ENCODE data around the gene ZRANB3.
"Not testable (repeated sequence)": the region's sequence is repeated elsewhere in the genome, so short reads cannot be mapped to it uniquely, and the experiment has no call there.

ZRANB3 gene

DNA sequence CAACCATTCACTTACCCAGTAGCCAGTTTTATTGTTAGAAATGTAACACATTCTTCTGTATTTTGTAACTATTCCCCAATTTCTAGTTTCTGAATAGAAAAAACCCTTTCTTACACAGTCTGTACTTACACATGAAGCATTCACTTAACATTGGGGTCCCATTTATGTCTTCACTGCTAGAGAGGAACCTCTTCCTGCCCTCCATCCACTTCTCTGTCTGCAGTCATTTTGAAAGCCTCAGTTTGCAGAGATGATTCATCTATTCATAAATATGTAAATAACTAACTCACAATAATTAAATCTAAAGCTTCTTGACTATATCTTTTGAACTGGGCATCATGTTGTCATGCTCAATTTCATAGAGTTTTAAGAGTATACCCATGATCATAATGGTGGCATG, 55.9 kb downstream of the ZRANB3 start:
- no peak overlapping the region for H3K4me3 ChIP-seq (ENCODE audit: low read length)
- H3K9me3 ChIP-seq (ENCODE audit: control insufficient read depth, low read length), result no peaks in the 10 kb centered on the region
- no peak overlapping the region for H3K9ac ChIP-seq (ENCODE audit: low read length)
- no peaks in the 10 kb centered on the region for H3K4me1 ChIP-seq (ENCODE audit: control insufficient read depth, insufficient read depth, low read length)
- H3K36me3 ChIP-seq (ENCODE audit: control insufficient read depth, insufficient read depth, low read length), result no peaks in the 10 kb centered on the region
- H3K27me3 ChIP-seq (ENCODE audit: control insufficient read depth, insufficient read depth, low read length), result no peaks in the 10 kb centered on the region

- H3K9me3 ChIP-seq (ENCODE audit: control insufficient read depth, low read length), result no peaks in the 10 kb centered on the region
- H3K36me3 ChIP-seq (ENCODE audit: control insufficient read depth, insufficient read depth, low read length), result no peaks in the 10 kb centered on the region
- H3K9ac ChIP-seq (ENCODE audit: low read length), result no peak overlapping the region
Observed at GRCh38 chr2:135473567-135473966, 57.5 kb downstream of the ZRANB3 start.

DNA sequence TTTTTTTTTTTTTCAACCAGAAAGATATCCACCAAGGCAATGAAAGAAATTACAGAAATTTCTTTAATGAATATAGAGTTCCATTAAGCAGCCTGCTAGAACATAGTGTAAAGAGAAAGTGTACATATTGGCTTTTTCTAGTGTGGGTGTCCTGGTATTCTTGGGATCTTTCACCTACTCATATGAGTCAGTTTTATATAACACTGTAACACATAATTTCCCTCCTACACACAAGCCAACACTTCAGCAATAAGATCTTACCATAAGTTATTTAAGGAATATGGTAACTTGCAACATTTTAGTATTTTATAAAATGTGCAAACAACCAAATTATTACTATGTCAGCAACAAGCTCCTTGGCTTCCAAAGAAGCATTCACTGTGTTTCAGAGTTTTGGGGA, 59.9 kb downstream of the ZRANB3 start:
- H3K36me3 ChIP-seq (ENCODE audit: control insufficient read depth, insufficient read depth, low read length), result no peaks in the 10 kb centered on the region
- H3K9me3 ChIP-seq (ENCODE audit: control insufficient read depth, low read length), result no peaks in the 10 kb centered on the region
- H3K4me1 ChIP-seq (ENCODE audit: control insufficient read depth, insufficient read depth, low read length), result no peaks in the 10 kb centered on the region
- H3K27me3 ChIP-seq (ENCODE audit: control insufficient read depth, insufficient read depth, low read length), result no peaks in the 10 kb centered on the region
- no peak overlapping the region for H3K9ac ChIP-seq (ENCODE audit: low read length)
- H3K4me3 ChIP-seq (ENCODE audit: low read length), result no peak overlapping the region

More at GRCh38 chr2:135473567-135473966, 57.5 kb downstream of the ZRANB3 start:
- H3K4me1 ChIP-seq (ENCODE audit: control insufficient read depth, insufficient read depth, low read length), result no peaks in the 10 kb centered on the region
- no peaks in the 10 kb centered on the region for H3K27me3 ChIP-seq (ENCODE audit: control insufficient read depth, insufficient read depth, low read length)
- no peak overlapping the region for H3K4me3 ChIP-seq (ENCODE audit: low read length)

- Histone ChIP-seq H3K27me3 (ENCODE audit: control insufficient read depth, insufficient read depth, low read length) (no peaks in the 10 kb centered on the region), H3K4me1 (ENCODE audit: control insufficient read depth, insufficient read depth, low read length) (no peaks in the 10 kb centered on the region), H3K4me3 (ENCODE audit: low read length) (no peak overlapping the region), H3K9me3 (ENCODE audit: control insufficient read depth, low read length) (no peaks in the 10 kb centered on the region), H3K9ac (ENCODE audit: low read length) (no peak overlapping the region), H3K36me3 (ENCODE audit: control insufficient read depth, insufficient read depth, low read length) (no peaks in the 10 kb centered on the region)
Observed at GRCh38 chr2:135457279-135457678, 73.7 kb downstream of the ZRANB3 start.

GRCh38 chr2:135456835-135457234, 74.2 kb downstream of the ZRANB3 start:
- H3K9ac ChIP-seq (ENCODE audit: low read length), result no peak overlapping the region
- no peaks in the 10 kb centered on the region for H3K9me3 ChIP-seq (ENCODE audit: control insufficient read depth, low read length)
- no peaks in the 10 kb centered on the region for H3K4me1 ChIP-seq (ENCODE audit: control insufficient read depth, insufficient read depth, low read length)
- no peak overlapping the region for H3K4me3 ChIP-seq (ENCODE audit: low read length)
- no peaks in the 10 kb centered on the region for H3K36me3 ChIP-seq (ENCODE audit: control insufficient read depth, insufficient read depth, low read length)
- no peaks in the 10 kb centered on the region for H3K27me3 ChIP-seq (ENCODE audit: control insufficient read depth, insufficient read depth, low read length)

DNA sequence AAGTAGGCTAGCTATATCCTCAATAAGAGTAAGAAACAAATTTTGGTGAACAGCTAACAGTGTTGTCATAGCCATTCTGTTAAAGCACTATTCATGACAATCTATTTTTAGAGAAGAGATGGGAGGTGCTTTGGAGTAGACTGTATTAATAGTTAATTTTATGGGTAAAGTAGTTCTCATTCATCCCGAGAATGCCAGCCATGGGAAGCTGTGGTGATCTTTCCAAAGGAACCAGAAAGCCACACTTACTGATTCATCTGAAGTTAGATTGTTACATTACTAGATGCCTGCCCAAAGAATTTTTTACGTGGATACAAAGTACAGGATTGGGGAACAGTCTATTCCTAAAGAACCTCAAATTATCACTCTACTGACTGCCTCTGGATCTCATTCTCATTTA, 74.6 kb downstream of the ZRANB3 start:
- Histone ChIP-seq H3K4me3 (ENCODE audit: low read length) (no peak overlapping the region), H3K27me3 (ENCODE audit: control insufficient read depth, insufficient read depth, low read length) (no peaks in the 10 kb centered on the region), H3K9me3 (ENCODE audit: control insufficient read depth, low read length) (no peaks in the 10 kb centered on the region), H3K4me1 (ENCODE audit: control insufficient read depth, insufficient read depth, low read length) (no peaks in the 10 kb centered on the region), H3K9ac (ENCODE audit: low read length) (no peak overlapping the region), H3K36me3 (ENCODE audit: control insufficient read depth, insufficient read depth, low read length) (no peaks in the 10 kb centered on the region)

DNA sequence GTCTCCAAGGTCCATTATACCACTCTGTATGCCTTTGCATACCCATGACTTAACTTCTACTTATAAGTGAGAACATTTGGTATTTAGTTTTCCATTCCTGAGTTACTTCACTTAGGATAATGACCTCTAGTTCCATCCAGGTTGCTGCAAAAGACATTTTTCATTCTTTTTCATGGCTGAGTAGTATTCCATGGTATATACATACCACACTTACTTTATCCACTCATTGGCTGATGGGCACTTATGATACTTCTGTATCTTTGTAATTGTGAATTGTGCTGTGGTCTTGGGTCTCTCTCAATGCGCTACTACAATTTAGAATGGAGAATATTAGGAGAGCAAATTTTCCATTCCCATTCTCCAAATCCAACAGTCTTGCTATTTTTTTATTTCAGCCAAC, 76.4 kb downstream of the ZRANB3 start:
- Histone ChIP-seq H3K27me3 (ENCODE audit: control insufficient read depth, insufficient read depth, low read length) (no peaks in the 10 kb centered on the region), H3K36me3 (ENCODE audit: control insufficient read depth, insufficient read depth, low read length) (no peaks in the 10 kb centered on the region), H3K4me1 (ENCODE audit: control insufficient read depth, insufficient read depth, low read length) (no peaks in the 10 kb centered on the region), H3K9me3 (ENCODE audit: control insufficient read depth, low read length) (no peaks in the 10 kb centered on the region), H3K9ac (ENCODE audit: low read length) (no peak overlapping the region), H3K4me3 (ENCODE audit: low read length) (no peak overlapping the region)

GRCh38 chr2:135453027-135453426, 78.0 kb downstream of the ZRANB3 start:
- H3K9me3 ChIP-seq (ENCODE audit: control insufficient read depth, low read length); H3K4me3 ChIP-seq (ENCODE audit: low read length); H3K36me3 ChIP-seq (ENCODE audit: control insufficient read depth, insufficient read depth, low read length); H3K27me3 ChIP-seq (ENCODE audit: control insufficient read depth, insufficient read depth, low read length); H3K4me1 ChIP-seq (ENCODE audit: control insufficient read depth, insufficient read depth, low read length); H3K9ac ChIP-seq (ENCODE audit: low read length): not testable (repeated sequence)

- no peak overlapping the region for H3K4me3 ChIP-seq (ENCODE audit: low read length)
- H3K4me1 ChIP-seq (ENCODE audit: control insufficient read depth, insufficient read depth, low read length), result no peaks in the 10 kb centered on the region
- no peak overlapping the region for H3K9ac ChIP-seq (ENCODE audit: low read length)
- no peaks in the 10 kb centered on the region for H3K36me3 ChIP-seq (ENCODE audit: control insufficient read depth, insufficient read depth, low read length)
- H3K27me3 ChIP-seq (ENCODE audit: control insufficient read depth, insufficient read depth, low read length), result no peaks in the 10 kb centered on the region
- H3K9me3 ChIP-seq (ENCODE audit: control insufficient read depth, low read length), result no peaks in the 10 kb centered on the region
Observed at GRCh38 chr2:135451966-135452365, 79.1 kb downstream of the ZRANB3 start.

GRCh38 chr2:135443013-135443412, 88.0 kb downstream of the ZRANB3 start:
- not testable (repeated sequence) for H3K36me3 ChIP-seq (ENCODE audit: control insufficient read depth, insufficient read depth, low read length); H3K9me3 ChIP-seq (ENCODE audit: control insufficient read depth, low read length); H3K4me1 ChIP-seq (ENCODE audit: control insufficient read depth, insufficient read depth, low read length)

GRCh38 chr2:135435155-135435554, 95.9 kb downstream of the ZRANB3 start:
- not testable (repeated sequence) for H3K4me1 ChIP-seq (ENCODE audit: control insufficient read depth, insufficient read depth, low read length); H3K27me3 ChIP-seq (ENCODE audit: control insufficient read depth, insufficient read depth, low read length); H3K9me3 ChIP-seq (ENCODE audit: control insufficient read depth, low read length); H3K36me3 ChIP-seq (ENCODE audit: control insufficient read depth, insufficient read depth, low read length); H3K4me3 ChIP-seq (ENCODE audit: low read length); H3K9ac ChIP-seq (ENCODE audit: low read length)

More at GRCh38 chr2:135443013-135443412, 88.0 kb downstream of the ZRANB3 start:
- H3K9ac ChIP-seq (ENCODE audit: low read length); H3K4me3 ChIP-seq (ENCODE audit: low read length); H3K27me3 ChIP-seq (ENCODE audit: control insufficient read depth, insufficient read depth, low read length): not testable (repeated sequence)

DNA sequence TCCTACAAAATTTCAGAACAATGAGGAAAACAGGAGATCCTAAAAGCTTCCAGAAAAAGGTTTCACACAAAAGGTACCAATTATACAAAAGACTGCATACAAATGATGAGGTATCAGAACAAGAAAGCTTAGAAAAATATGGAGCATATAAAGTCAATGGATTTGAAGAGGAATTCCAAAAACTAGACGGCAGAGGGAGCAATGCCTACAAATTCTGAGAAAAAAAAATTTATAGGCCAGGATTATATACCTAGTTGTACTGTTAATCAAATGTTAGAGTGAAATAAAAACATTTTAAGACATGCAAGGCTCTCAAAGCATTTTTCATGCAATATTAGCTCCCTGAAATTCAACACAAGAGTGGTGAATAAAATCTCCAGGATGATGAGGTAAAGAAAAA, 106.2 kb downstream of the ZRANB3 start:
- H3K4me3 ChIP-seq (ENCODE audit: low read length), result no peak overlapping the region
- H3K9me3 ChIP-seq (ENCODE audit: control insufficient read depth, low read length), result no peaks in the 10 kb centered on the region
- no peaks in the 10 kb centered on the region for H3K4me1 ChIP-seq (ENCODE audit: control insufficient read depth, insufficient read depth, low read length)
- no peaks in the 10 kb centered on the region for H3K36me3 ChIP-seq (ENCODE audit: control insufficient read depth, insufficient read depth, low read length)
- H3K9ac ChIP-seq (ENCODE audit: low read length), result no peak overlapping the region
- no peaks in the 10 kb centered on the region for H3K27me3 ChIP-seq (ENCODE audit: control insufficient read depth, insufficient read depth, low read length)

GRCh38 chr2:135422898-135423297, 108.1 kb downstream of the ZRANB3 start:
- Histone ChIP-seq H3K4me3 (ENCODE audit: low read length) (no peak overlapping the region), H3K36me3 (ENCODE audit: control insufficient read depth, insufficient read depth, low read length) (no peaks in the 10 kb centered on the region), H3K9ac (ENCODE audit: low read length) (no peak overlapping the region), H3K27me3 (ENCODE audit: control insufficient read depth, insufficient read depth, low read length) (no peaks in the 10 kb centered on the region), H3K9me3 (ENCODE audit: control insufficient read depth, low read length) (no peaks in the 10 kb centered on the region), H3K4me1 (ENCODE audit: control insufficient read depth, insufficient read depth, low read length) (no peaks in the 10 kb centered on the region)

All from mucosa of stomach (tissue), 1 donor.